ENCODE measurements around the gene LRRC74B. TPM values are rescaled to one million over a fixed set of nuclear protein-coding genes. Genes with fewer than 3 reads are reported as not detected.

LRRC74B gene
- total RNA-seq, 1 experiment from 2014 or later, result not detected

- CTCF ChIA-PET, result no interaction called here
- intact Hi-C loops (cut with micrococcal nuclease; ENCODE audit: unreplicated experiment), result no loop called here
- H3K79me2 ChIP-seq (ENCODE audit: low read depth), result no peaks in the 10 kb centered on the region
- H3K36me3 ChIP-seq (ENCODE audit: low read depth), result no peaks in the 10 kb centered on the region
- H2AFZ ChIP-seq, result no peak overlapping the region
- POLR2A ChIA-PET (ENCODE audit: unreplicated experiment), result no interaction called here
- no peaks in the 10 kb centered on the region for H3K9me2 ChIP-seq (ENCODE audit: insufficient read depth)
- TF ChIP-seq EZH2 (IDR thresholded peaks at IDR 0.05; ENCODE audit: low read depth), result no peak
- TF ChIP-seq, protein P1, sequence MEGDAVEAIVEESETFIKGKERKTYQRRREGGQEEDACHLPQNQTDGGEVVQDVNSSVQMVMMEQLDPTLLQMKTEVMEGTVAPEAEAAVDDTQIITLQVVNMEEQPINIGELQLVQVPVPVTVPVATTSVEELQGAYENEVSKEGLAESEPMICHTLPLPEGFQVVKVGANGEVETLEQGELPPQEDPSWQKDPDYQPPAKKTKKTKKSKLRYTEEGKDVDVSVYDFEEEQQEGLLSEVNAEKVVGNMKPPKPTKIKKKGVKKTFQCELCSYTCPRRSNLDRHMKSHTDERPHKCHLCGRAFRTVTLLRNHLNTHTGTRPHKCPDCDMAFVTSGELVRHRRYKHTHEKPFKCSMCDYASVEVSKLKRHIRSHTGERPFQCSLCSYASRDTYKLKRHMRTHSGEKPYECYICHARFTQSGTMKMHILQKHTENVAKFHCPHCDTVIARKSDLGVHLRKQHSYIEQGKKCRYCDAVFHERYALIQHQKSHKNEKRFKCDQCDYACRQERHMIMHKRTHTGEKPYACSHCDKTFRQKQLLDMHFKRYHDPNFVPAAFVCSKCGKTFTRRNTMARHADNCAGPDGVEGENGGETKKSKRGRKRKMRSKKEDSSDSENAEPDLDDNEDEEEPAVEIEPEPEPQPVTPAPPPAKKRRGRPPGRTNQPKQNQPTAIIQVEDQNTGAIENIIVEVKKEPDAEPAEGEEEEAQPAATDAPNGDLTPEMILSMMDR (conservative IDR thresholded peaks at IDR 0.05), result no peak
- no peaks in the 10 kb centered on the region for H3K9me3 ChIP-seq (ENCODE audit: insufficient read depth, low read depth)
- peaks cover 4% of the 10 kb centered on the region; the same call in 1 of the 2 replicates for H3F3A ChIP-seq (ENCODE audit: insufficient read depth, low read depth)
- H3K4me3 ChIP-seq, result no peak overlapping the region
- no peak overlapping the region for H3K27ac ChIP-seq
- no peaks in the 10 kb centered on the region; the same call in 1 of the 2 replicates for H3K4me1 ChIP-seq (replicated peaks; ENCODE audit: insufficient read depth)
- no peaks in the 10 kb centered on the region for H4K20me1 ChIP-seq (ENCODE audit: insufficient read depth)
- no peak overlapping the region for H3K4me2 ChIP-seq
- H3K27me3 ChIP-seq (ENCODE audit: insufficient read depth, low read depth), result no peaks in the 10 kb centered on the region
- no peak for DNase-seq
- BruUV-seq (replicated peaks), result no TSS peak
Measured at GRCh38 chr22:21078916-21079315, 33.2 kb downstream of the LRRC74B start.

- Histone ChIP-seq H4K20me1 (ENCODE audit: insufficient read depth) (no peaks in the 10 kb centered on the region), H3K36me3 (ENCODE audit: low read depth) (no peaks in the 10 kb centered on the region), H3K9me3 (ENCODE audit: insufficient read depth, low read depth) (no peaks in the 10 kb centered on the region), H3F3A (ENCODE audit: insufficient read depth, low read depth) (0 out of 2 replicates have a peak, but pooled peaks cover 1% of the 10 kb centered on the region), H2AFZ (no peak overlapping the region), H3K4me1 (replicated peaks; ENCODE audit: insufficient read depth) (no peaks in the 10 kb centered on the region), H3K79me2 (ENCODE audit: low read depth) (no peaks in the 10 kb centered on the region), H3K4me3 (no peak overlapping the region), H3K27ac (no peak overlapping the region), H3K9me2 (ENCODE audit: insufficient read depth) (no peaks in the 10 kb centered on the region), H3K27me3 (ENCODE audit: insufficient read depth, low read depth) (no peaks in the 10 kb centered on the region), H3K4me2 (no peak overlapping the region)
- no peak for DNase-seq
- BruUV-seq (replicated peaks), result no TSS peak
- intact Hi-C loops (cut with micrococcal nuclease; ENCODE audit: unreplicated experiment), result no loop called here
- POLR2A ChIA-PET (ENCODE audit: unreplicated experiment), result no interaction called here
- TF ChIP-seq EZH2 (IDR thresholded peaks at IDR 0.05; ENCODE audit: low read depth), result no peak
- TF ChIP-seq, protein P1 (conservative IDR thresholded peaks at IDR 0.05), result no peak
- CTCF ChIA-PET, result no interaction called here
Measured at GRCh38 chr22:21079493-21079892, 33.7 kb downstream of the LRRC74B start.

- H3K4me3 ChIP-seq, result no peak overlapping the region
- no peaks in the 10 kb centered on the region for H3K27me3 ChIP-seq (ENCODE audit: insufficient read depth, low read depth)
- H2AFZ ChIP-seq, result no peak overlapping the region
- H3K27ac ChIP-seq, result no peak overlapping the region
- H3F3A ChIP-seq (ENCODE audit: insufficient read depth, low read depth), result no peaks in the 10 kb centered on the region
- no peaks in the 10 kb centered on the region for H3K36me3 ChIP-seq (ENCODE audit: low read depth)
- TF ChIP-seq, protein P1 (conservative IDR thresholded peaks at IDR 0.05), result no peak
- no peak for TF ChIP-seq EZH2 (IDR thresholded peaks at IDR 0.05; ENCODE audit: low read depth)
- ChIA-PET CTCF (no interaction called here), POLR2A (ENCODE audit: unreplicated experiment) (no interaction called here)
- no peaks in the 10 kb centered on the region for H4K20me1 ChIP-seq (ENCODE audit: insufficient read depth)
- H3K79me2 ChIP-seq (ENCODE audit: low read depth), result no peaks in the 10 kb centered on the region
- BruUV-seq (replicated peaks), result no TSS peak
- no peaks in the 10 kb centered on the region for H3K9me3 ChIP-seq (ENCODE audit: insufficient read depth, low read depth)
- H3K4me2 ChIP-seq, result no peak overlapping the region
- intact Hi-C loops (cut with micrococcal nuclease; ENCODE audit: unreplicated experiment), result no loop called here
- no peaks in the 10 kb centered on the region for H3K9me2 ChIP-seq (ENCODE audit: insufficient read depth)
- DNase-seq, result no peak
- no peaks in the 10 kb centered on the region for H3K4me1 ChIP-seq (replicated peaks; ENCODE audit: insufficient read depth)
Measured at GRCh38 chr22:21080435-21081137, 34.8 kb downstream of the LRRC74B start.

Measured in PC-9 (cell line).